ENCODE results near the gene TEX9.

Gene TEX9

GRCh38 chr15:56456229-56456628, 91.0 kb downstream of the TEX9 start:
- FAIRE-seq: no peak

GRCh38 chr15:56459096-56459495, 93.9 kb downstream of the TEX9 start:
- FAIRE-seq: no peak

- FAIRE-seq: no peak
These were observed 94.8 kb downstream of the TEX9 start for GRCh38 chr15:56460071-56460470.

GRCh38 chr15:56460947-56461346, 95.7 kb downstream of the TEX9 start:
- no peak for FAIRE-seq

GRCh38 chr15:56464893-56465520, 99.8 kb downstream of the TEX9 start, which contains the start of gene MNS1:
Gene MNS1 (minus strand): TSS chr15:56465137. CDS start chr15:56464972, 165 bp downstream.
- no peak for FAIRE-seq

- FAIRE-seq: no peak
These were observed 102.4 kb downstream of the TEX9 start for GRCh38 chr15:56467616-56468015.

- FAIRE-seq: no peak
These were observed 103.2 kb downstream of the TEX9 start for GRCh38 chr15:56468401-56468800.

GRCh38 chr15:56469483-56469882, 104.3 kb downstream of the TEX9 start:
- FAIRE-seq: no peak

- no peak for FAIRE-seq
These were observed 106.3 kb downstream of the TEX9 start for GRCh38 chr15:56471440-56472069.

GRCh38 chr15:56472278-56472677, 107.1 kb downstream of the TEX9 start:
- no peak for FAIRE-seq

- FAIRE-seq: no peak
These were observed 107.8 kb downstream of the TEX9 start for GRCh38 chr15:56473017-56473416.

- no peak for FAIRE-seq
These were observed 110.1 kb downstream of the TEX9 start for GRCh38 chr15:56475351-56475750.

Data from colon (tissue), 2 donors.